Activated naive CD4-positive, alpha-beta T cell (primary cell): ENCODE results near the gene FIBCD1.

Experiments used
- DNase-seq, 4 experiments: peaks; one replicate each; lab custom pipeline; 2025; lab: John Stamatoyannopoulos, UW

Gene FIBCD1

DNA sequence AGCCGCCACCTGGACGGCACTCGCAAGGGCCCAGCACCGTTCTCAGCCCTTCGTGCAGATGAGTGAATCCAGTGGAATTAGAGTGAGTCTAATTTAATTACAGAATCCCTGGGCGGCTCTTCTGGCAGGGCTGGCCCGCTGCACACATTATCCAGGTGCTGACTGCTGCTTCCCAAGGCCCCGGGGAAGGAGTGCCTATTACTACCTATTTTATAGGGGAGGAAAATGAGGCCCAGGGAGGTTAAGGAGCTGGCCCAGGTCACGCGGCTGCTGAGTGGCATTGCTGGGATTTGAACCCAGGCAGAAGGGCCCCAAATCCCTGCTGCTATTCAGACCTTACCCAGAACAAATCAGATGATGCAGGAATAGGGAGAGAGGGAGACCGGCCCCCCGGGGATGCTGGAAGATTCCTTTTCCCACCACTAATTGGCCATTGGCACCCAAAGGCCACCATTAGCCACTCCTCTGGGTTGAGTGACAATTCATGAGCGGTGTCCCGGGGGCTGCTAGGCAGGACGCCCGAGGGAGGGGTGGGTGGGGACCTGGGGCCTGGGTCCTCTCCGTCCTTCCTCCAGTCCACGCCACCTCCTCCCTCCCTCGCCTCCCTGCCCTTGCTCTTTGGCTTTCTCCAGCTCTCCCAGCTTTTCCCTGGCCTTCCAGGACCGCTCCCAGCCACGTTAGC lies 32.2 kb downstream of the FIBCD1 start:
- no peak for DNase-seq

DNA sequence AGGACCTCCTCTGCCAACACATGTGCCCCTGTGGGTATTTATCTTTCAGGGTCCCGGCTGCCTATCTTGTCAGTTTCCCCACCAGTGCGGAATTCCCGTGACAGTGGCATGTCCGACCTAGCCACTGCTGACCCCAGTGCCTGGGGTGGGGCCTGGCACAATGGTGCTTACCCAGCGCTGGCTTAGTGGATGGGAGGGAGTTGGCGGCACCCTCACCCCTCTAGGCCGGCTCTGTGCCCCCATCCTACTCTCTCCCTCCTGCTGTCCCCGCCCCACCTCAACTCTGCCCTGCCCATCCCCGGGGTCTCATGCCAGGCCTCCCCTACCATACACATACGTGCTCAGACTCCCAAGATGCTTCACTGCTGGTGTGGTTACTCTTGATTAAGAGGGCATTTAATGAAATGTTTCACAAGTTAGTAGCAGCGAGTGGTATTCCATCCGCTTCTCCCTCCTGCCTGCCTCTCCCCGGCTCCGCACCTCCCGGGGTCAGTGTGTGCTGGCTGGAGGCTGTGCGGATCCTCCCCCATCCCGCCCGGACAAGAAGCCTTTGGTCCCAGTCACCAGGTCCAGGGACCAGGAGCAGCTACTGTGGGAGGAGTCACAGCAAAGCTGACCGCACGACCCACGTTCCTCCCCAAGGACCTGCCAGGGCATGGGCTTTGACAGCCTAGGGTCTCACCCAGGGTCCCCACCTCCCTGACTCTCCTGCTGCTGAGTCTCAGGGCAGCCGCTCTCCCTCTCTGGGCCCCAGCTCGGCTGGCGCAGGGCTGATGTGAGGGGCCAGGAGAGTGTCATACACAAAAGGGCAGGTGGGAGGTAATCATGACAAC lies 32.9 kb downstream of the FIBCD1 start:
- DNase-seq = no peak

DNA sequence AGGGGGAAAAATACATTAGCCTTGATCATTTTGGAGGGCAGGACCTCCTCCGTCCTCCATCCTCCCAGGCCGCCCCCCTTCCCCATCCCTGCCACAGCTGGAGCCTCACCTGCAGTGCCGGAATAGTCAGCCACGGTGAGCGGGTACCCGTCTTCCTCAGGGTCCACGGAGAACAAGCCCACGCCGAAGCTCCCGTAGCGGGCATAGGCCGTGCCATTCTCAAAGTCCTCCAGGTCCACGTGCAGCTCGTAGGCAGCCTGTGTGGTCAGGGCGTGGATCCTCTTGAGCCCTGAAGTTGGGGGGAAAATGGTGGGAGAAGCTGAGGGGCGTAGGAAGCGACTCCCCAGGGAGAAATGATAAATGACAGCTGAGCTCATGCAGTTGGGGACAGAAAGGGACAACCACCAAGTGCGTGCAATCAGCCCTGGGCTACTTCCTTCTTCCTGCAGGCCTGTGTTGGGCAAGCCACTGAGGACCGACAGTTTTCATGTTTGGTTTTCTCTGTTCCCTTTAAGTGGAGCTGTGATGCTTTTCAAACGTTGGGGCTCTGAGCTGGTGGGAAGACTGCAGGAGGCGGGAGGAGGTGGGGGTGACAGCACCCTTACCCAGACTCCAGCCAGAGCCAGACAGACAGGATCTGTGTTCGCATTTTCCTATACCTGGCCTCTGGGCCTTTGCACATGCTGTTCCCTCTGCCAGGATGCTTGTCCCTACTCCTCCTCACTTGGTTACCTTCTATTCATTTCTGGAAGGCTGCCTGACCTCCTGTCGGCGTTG lies 33.7 kb downstream of the FIBCD1 start:
- DNase-seq = no peak

DNA sequence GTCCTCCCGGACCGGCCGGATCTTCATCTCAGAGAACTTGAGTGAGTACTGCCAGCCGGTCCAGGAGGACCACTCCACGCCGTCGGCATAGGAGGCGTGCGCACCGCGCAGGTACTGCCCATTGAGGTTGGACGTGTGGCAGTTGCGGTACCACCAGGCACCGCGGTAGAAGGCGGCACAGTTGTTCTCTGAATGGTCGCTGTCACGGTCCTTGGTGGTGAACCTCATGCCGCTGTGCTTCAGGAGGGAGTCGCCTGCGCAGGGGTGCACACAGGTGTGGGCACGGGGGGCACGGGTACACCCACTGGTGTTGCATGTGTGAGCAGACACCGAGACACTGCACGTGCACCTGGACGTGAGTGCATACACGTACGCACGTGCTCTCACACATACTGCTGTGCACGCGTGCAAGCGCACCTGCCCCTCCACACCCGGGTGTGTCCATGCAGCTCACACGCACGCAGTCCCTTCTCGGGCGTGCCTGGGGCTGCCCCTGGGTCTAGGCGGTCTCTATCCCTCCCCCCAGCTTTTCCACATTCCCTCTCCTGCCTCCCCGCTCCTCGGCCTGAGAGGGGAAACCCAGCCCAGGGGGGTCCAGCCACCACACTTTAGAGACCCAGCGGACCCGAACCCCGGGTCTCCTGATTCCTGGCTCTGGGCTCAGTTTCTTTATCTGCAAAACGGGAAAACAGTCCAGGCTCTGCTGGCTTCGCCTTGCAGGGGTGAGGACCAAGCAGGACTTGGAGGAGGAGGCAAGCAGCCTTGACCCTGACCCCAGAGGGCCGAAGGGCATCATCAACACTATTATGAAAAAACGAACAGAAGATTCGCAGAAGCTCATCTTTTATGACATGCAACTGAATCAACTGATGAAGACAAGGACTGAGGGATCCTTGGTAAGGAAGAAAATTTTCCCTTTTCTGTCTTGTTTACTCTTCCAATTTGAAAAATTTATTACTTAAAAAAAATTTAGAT lies 34.7 kb downstream of the FIBCD1 start:
- no peak for DNase-seq

DNA sequence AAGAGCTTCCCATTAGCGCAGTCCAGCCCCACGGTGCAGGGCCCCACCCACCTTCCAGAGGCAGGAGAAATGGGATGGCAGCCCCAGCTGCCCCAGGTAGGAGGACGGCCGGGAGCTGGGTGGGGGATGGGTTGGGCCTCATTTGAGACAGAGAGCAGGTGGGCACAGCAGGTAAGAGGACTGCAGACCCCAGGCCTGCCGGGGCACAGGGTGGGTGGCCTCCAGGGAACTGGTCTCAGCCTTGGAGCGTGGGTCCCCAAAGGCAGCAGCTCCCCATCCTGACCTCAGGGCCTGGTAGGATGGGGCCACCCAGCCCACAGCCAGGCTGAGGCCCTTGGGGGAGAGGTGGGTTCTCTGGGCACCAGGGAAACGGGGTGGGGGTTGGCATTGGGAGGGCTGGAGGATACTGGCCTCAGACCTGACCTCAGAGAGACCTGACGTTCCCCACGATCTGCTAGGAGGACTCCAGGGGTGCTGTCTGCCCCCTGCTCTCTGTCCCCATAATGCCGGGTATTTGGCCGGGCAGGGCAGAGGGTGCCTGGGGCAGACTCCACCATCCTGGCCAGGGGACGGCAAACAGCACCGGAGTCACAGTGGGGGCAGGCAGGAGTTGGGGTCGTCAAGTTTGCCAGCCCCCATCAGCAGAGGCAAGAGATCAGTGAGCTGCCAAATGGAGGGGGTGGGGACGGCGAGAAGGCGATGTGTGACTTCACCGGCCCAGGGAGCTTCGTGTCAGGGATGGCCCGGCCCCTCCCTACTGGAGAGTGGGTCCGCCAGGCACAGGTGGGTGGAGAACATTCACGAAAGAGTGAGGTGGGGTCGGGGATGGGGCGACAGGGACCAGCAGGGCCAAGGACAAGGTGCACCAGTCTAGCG lies 35.6 kb downstream of the FIBCD1 start:
- no peak for DNase-seq

DNA sequence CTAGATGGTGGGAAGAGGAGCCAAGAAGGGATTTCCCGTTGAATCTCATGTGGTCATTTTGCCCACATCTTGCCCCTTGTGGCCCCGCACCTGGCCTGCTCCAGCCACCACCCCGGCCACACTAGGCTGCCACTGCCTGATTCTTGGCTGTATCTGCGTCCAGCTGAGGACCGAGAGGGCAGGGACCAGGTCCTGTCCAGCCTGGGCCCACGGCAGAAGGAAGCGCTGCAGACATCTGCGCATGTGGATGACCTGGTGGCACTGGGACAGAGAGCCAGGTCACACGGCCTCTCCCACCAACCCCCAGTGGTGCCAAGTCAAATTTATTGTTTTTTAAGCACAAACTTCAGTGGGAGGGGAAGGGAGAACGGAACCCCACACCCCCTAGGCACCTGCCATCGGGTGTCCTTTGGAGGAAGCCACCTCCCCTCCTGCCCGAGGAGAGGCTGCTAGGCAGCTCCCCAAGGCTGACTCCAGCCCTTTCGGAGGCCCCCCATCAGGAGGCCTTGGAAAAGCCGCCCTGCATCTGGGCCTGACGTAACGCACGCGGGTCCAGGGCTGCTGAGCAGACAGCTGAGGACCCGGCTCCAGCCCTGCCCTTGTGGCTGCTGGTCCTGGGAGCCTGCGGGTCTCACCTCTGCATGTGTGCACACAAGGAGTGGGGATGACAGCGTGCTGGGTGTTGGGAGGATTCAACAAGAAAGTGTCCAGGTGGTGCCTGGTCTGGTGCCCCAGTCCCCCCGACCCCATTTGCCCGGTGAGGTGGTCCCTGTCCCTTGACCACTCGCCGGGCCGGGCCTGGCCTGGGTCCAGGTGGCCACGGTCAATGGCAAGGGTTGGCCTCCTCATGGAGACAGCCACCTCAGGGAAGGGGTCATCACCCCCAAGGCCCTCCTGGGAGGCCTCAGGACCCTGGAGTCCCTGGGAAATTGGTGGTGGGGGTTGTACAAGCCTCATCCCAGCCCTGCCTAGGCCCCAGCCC lies 36.6 kb downstream of the FIBCD1 start:
- no peak for DNase-seq

DNA sequence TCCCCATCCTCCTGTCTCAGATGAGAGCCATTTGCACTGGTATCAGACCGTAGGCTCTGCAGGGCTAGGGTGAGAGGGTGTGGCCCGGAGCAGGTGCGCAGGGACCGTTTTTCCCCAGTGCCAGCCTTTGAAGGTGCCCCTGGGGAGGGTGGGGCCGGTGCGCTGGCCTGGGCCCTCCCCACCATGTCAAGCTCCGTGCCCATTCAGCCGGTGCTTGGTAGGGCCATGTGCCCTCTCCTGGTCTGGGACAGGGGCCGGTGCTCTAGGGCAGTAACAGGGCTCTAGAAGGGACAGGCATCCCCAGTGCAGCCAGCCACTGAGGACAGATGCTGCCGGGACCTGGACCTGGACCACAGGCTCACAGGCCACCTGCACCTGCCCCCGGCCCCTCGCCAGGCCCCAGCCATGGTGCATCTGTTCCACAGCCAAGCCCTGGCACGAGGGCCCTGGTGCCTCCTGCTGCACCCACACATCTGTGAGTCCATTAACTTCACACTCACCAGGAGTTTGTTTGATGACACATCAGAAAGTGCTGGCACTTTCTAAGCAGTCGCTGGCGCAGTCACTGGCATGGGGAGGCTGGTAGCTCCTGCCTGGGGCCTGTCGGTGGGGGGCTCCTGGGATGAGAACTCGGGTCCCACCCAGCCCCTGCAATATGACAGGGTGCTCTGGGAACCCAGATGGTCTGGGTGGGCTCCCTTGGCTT lies 37.4 kb downstream of the FIBCD1 start:
- DNase-seq = no peak

DNA sequence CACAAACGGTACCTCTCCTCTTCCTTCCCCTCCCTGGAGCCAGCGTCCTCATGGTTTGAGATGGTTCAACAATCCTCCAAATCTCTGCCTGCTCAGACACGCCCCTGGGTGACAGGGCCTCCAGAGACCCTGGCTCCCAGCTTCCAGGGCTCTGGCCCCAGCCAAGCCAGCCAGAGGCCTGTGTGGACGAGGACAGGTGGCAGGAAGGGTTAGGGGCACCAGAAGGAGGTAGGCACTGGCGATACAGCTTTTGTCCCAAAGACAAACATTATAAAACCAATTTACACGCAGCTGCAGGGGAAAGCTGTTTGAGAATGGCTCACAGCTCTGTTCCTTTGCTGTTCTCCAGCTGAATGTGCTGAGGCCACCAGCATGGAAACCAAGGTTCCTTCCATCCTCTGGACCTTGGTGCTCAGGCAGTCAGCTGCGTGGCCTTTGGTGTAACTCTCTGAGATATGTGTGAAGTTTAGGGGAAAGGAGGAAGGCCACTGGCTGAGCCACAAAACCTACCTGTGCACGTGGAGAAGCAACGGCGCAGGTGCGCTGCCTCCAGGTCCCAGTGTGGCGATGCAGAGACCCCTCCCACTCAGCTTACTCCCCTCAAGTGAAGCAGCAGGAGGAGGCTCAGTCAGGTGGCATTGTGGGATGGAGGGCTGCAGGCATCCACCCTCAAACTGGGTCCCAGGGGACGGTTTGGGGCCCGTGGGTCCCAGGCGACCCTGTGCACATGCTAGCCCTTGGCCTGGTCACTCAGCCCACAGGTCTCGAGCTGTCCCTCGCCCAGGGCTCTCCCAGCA lies 38.1 kb downstream of the FIBCD1 start:
- no peak for DNase-seq

DNA sequence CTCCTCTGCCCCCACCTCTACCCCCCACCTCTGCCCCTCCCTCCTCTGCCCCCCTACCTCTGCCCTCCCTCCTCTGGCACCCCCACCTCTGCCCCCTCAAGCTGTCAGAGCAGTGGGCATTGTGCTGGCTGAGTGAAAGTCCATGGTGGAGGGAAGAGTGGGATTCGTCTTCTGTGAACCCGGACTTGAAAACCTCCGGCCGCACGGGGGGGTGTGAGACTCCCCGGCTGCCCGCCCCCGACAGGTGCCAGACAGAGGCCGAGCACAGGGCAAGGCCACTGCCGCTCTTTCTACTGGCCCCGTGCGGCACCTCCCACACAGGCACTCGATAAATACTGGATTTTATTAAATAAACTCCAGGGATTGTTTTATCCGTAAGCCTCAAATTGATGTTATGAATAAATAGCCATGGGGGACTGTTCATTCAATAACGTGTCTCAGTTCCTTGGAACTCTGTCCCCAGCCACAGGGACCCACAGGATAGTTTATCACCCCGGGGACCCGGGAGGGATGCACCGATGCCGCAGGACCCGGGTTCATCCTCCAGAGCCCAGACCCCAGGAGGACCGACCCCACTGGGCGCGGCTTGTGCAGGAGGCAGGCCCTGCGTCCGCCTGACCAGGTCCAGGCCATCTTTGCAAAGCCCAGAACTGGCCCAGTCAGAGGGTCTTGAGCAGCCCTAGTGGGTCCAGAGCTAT lies 39.8 kb downstream of the FIBCD1 start:
- DNase-seq = no peak

DNA sequence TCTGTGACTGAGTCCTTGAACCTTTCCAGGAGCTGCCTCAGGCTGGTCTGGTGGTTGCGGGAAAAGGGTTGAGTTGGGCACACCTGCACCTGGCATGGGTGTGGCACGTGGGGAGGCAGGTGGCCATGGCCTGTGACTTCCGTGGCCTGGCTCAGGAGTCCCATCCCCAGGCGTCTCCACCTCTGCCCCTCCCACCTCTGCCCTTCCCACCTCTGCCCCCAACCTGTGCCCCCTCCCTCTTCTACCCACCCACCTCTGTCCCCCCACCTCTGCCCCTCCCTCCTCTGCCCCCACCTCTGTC lies 40.5 kb downstream of the FIBCD1 start:
- DNase-seq = no peak

DNA sequence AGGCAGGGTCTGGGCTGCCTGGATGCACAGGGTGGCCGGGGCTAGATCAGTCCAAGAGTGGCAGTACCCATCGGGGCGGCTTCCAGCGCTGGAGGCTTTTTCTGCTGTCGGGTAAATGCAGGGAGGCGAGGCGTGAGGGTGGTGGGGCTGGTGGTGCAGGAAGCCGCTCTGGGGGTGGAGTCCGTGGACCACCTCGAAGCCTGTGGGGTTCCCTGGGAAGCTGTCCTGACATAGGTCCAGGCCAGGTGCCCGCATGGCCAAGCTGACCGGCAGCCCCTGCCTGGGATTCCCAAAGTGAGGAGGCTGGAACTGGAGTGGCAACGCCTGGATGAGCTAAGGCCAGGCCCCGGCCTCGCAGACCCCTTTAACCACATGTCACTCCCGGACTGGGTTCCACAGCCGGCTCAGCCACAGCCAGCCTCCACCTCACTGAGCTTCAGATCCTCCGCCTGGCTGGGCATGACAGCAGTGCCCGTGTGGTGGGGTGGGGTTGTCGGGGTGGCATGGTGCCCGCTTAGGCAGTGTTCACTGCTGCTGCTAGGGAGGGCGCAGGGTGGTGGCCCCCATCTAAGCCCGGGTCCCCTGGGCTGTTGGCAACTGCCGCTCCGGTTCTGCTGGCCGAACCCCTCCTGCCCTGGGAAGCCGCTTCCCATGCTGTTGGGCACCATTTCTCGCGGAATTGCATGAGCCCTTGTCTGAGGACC lies 41.0 kb downstream of the FIBCD1 start:
- DNase-seq = no peak

DNA sequence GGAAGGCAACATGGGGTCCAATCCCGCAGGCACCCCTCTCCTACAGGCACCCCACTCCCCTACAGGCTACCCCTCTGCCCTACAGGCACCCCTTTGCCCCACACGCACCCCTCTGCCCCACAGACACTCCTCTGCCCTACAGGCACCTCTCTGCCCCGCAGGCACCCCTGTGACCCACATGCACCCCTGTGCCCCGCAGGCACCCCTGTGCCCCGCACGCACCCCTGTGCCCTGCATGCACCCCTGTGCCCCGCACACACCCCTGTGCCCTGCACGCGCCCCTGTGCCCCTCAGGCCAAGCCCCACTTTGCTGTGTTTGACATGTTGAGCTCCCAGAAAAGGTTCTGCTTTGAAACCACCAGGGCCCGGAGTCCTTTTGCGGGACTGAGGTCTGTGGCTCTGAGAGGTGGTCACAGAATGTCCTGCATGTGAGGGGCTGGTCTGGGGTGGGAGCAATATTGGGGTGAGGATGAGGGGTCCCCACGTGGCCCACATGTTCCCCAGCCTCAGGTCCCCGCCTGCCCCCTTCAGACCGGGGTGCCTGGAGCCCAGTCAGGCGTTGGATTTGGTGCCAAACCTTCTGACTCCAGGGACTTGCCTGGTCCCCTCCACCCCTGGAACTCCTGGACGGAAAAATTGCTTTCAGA lies 41.8 kb downstream of the FIBCD1 start:
- DNase-seq = no peak

DNA sequence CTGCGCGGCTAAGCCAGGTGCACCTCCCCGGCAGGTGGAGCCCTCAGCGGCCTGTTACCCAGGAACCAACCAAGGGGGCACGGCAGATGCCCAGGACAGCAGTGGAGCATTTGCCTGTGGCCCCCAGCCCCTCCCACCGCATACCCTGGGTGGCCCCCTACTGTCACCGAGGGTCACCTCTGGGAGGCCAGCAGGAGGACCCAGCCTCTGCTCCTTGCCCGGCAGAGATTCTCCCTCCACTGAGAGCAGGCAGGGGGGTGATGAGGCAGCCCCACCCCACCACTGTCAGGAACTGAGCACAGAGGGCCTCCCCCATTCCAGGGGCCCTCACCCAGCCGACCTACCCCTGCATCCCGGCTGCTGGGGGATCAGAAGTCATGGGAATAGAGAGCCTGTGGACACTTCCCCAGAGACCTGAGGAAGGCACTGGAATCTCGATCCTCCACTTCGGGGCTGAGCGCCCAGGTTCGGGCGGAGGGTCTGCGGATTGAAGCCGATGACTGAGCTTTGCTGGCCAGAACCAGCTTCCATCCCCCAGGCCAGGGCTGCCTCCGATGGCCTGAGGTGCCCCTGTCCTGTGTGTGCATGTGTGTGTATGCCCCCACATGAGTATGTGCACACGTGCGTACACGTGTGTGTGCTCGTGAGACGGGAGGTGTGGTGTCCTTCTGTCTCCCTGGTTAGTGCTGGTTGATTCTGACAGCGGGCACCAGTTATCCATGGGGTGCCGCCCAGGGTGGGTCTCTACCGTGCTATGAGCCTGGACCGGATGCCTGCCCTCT lies 42.6 kb downstream of the FIBCD1 start, which contains the start of gene QRFP:
QRFP (minus strand) TSS at position 580 of the 782 bp plus-strand sequence. CDS start 2,974 bp downstream, outside the sequence.
- no peak for DNase-seq

DNA sequence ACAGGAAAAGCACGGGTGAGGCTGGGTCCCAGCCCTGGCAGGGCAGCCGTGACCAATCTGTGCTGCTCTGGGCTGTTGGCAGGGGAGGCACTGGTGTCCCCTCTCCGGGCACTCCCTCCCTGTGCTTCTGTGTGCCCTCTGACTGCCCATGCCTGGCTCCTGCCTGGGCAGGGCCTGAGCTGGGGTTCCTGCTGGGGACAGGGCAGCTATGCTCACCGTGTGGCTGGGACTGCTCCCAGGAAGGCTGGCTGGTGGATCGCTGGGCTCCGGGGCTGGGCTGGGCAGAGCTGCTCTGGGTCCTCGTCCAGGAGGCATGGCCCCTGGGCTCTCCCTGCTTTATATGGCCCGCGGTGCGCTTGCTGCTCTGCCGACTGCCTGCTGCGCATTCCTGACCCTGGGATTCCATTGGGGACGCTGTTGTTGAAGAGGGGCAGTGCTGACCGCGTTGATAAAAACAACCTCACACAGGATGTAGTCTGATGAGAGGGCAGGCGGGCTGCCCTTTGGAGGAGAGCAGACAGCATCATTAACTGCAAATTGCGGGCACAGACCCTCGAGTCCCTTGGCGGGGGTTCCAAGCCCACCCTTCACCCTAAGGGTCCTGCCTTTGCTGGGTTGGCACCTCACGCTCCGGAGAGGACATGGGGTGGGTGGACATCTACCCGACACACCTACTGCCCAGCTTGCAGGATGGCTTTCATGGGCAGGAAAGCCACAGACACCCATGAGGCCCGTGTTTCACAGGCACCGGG lies 43.4 kb downstream of the FIBCD1 start:
- DNase-seq = no peak

DNA sequence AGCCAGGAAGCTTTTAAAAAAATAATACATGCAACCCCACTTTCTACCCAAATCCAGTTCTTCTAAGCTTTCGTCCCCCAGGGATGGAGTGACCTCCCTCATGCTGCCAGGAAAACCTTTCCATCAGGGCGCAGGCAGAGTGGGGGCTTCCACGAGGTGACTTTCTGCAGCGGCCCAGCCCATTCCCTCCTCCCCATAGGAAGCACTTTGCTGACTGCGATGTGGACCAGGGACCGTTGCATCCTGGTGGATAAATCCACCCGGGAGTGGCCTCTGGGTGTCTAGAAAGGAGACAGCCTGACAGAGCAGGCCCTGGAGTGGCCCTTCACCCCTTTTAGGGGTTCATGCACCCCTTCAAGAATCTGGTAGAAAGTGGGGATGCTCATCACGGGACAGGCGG lies 44.0 kb downstream of the FIBCD1 start:
- no peak for DNase-seq
